EH (cell line): Measurements from ENCODE around the gene DRC1.
"Not testable (repeated sequence)": the region's sequence is repeated elsewhere in the genome, so short reads cannot be mapped to it uniquely, and the experiment has no call there.

Experiments
- DNase-seq: peaks from one replicate; pipeline ENCODE4 v3.0.0-alpha.2; 2015; ENCODE audit warnings: low read depth

Gene DRC1

GRCh38 chr2:26463244-26464192 is 61.8 kb downstream of the DRC1 start:
- DNase-seq: no peak

- DNase-seq: no peak
Measured at GRCh38 chr2:26464390-26465265, 62.9 kb downstream of the DRC1 start.

- no peak for DNase-seq
Measured at GRCh38 chr2:26465266-26465925, 63.7 kb downstream of the DRC1 start.

GRCh38 chr2:26465981-26466471 is 64.3 kb downstream of the DRC1 start:
- no peak for DNase-seq

- DNase-seq: no peak
Measured at GRCh38 chr2:26466662-26467310, 65.1 kb downstream of the DRC1 start.

- not testable (repeated sequence) for DNase-seq
Measured at GRCh38 chr2:26468544-26468943, 66.8 kb downstream of the DRC1 start.

- DNase-seq: peak; percentile 54
Measured at GRCh38 chr2:26469092-26469710, 67.5 kb downstream of the DRC1 start.

- no peak for DNase-seq
Measured at GRCh38 chr2:26469955-26470354, 68.2 kb downstream of the DRC1 start.

GRCh38 chr2:26470601-26471260 is 69.0 kb downstream of the DRC1 start:
- DNase-seq: no peak

- DNase-seq: no peak
Measured at GRCh38 chr2:26471289-26471688, 69.6 kb downstream of the DRC1 start.

GRCh38 chr2:26471766-26472706 is 70.3 kb downstream of the DRC1 start:
- no peak for DNase-seq

- no peak for DNase-seq
Measured at GRCh38 chr2:26472821-26473655, 71.3 kb downstream of the DRC1 start.

- DNase-seq: no peak
Measured at GRCh38 chr2:26473796-26474195, 72.1 kb downstream of the DRC1 start.

GRCh38 chr2:26474261-26474785 is 72.6 kb downstream of the DRC1 start:
- no peak for DNase-seq

GRCh38 chr2:26475037-26475436 is 73.3 kb downstream of the DRC1 start:
- DNase-seq: no peak

GRCh38 chr2:26475832-26476501 is 74.2 kb downstream of the DRC1 start:
- no peak for DNase-seq

- DNase-seq: no peak
Measured at GRCh38 chr2:26477126-26477910, 75.6 kb downstream of the DRC1 start.
